Adrenal gland (tissue), 12 donors: ENCODE measurements around the gene HIPK1. TPM values are rescaled to one million over a fixed set of nuclear protein-coding genes. Genes with fewer than 3 reads are reported as not detected.

Source experiments
- DNase-seq, 7 donors: peaks; one replicate each; pipeline ENCODE4 v3.0.0-alpha.2; 2019 to 2020
- H3K27ac ChIP-seq, 5 donors: fragments of 200-600 bp; sonication (generic) in 4 of 5; 1 replicate in 3 of 5; 2 replicates in 2 of 5; pipeline versions ENCODE4 v1.5.1 to v1.8.0; 2016 to 2020; ENCODE audit warnings: mild to moderate bottlenecking in 1 of 5
- H3K27me3 ChIP-seq: fragments of 200-600 bp; 2 replicates; pipeline ENCODE4 v1.8.0; 2021
- H3K36me3 ChIP-seq, 2 donors: fragments of 200-600 bp; replicated peaks in 1 of 2; 1 replicate in 1 of 2; 2 replicates in 1 of 2; pipeline versions ENCODE4 v1.5.1 to v1.8.0; 2018 to 2022
- H3K4me1 ChIP-seq, 2 donors: fragments of 200-600 bp; replicated peaks in 1 of 2; 1 replicate in 1 of 2; 2 replicates in 1 of 2; pipeline versions ENCODE4 v1.5.1 to v1.8.0; 2018 to 2021
- H3K4me3 ChIP-seq, 4 donors: fragments of 200-600 bp; sonication (generic) in 3 of 4; one replicate each; pipeline ENCODE4 v1.5.1; 2016 to 2018
- H3K9me3 ChIP-seq, 3 donors: fragments of 200-600 bp; sonication (generic) in 1 of 3; replicated peaks in 1 of 3; 1 replicate in 2 of 3; 2 replicates in 1 of 3; pipeline versions ENCODE4 v1.5.1 to v1.8.0; 2016 to 2021
- CTCF ChIP-seq, 6 experiments: fragments of 450-650 bp in 4 of 6; fragments of 200-600 bp in 2 of 6; sonication (generic) in 1 of 6; IDR thresholded peaks; 1 replicate in 5 of 6; 2 replicates in 1 of 6; pipeline versions ENCODE4 v1.5.1 to v1.8.0; 2016 to 2021; ENCODE audit warnings: antibody characterized with exemption in 6 of 6, mild to moderate bottlenecking in 2 of 6, moderate library complexity in 1 of 6
- POLR2A ChIP-seq, 2 donors: fragments of 450-650 bp; IDR thresholded peaks; one replicate each; pipeline ENCODE4 v1.6.1; 2017; ENCODE audit warnings: antibody characterized with exemption in 2 of 2, mild to moderate bottlenecking in 2 of 2, moderate library complexity in 1 of 2
- WGBS, 4 donors: extraction: QIAGEN DNeasy Blood & Tissue Kit in 2 of 4; methylation state at CpG; one replicate each; pipeline versions ENCODE4 v1.1.5 to v1.1.7; 2013 to 2017; 5-methylcytosine and 5-hydroxymethylcytosine counted together
- intact Hi-C, 2 donors: fragments of 100-400 bp; cut with DNase I; formaldehyde crosslinking; loops; one replicate each; pipeline versions ENCODE4 v1.14.1 to v1.15.0; 2022 to 2023
- polyA plus RNA-seq, 3 donors: library from polyadenylated mRNA; stranded (reverse); fragments of 200-250 nt in 2 of 3; fragments of 350-450 nt in 1 of 3; fragmentation: Illumina TruSeq in 1 of 3; extraction: RNeasy Lipid Tissue Mini Kit (QIAGEN cat#74804) in 1 of 3; gene quantifications; one replicate each; pipeline ENCODE4 v1.2.3, GENCODE V29; 2013 to 2014
- total RNA-seq, 9 donors: library from RNA; depleted of rRNA in 4 of 9; stranded (reverse); fragments of >200 nt in 4 of 9; fragments of 120-200 nt in 1 of 9; fragmentation: NEBNext Ultra II Directional in 1 of 9; extraction: Animal tissue kit (Norgen Biotek cat#: 25700) in 1 of 9; gene quantifications; one replicate each; pipeline versions ENCODE4 v1.1.0 to v1.2.4, GENCODE V29; 2013 to 2023
- donor health status: healthy with polysubstance abuse.
- donor health status: Bipolar disorder and iron deficiency.
- donor health status: DM: yes; HTN: yes; CAD: no.
- donor health status: DM: no; HTN: no; CAD: no.
- donor health status: DM: no; HTN: no; CAD: no.
- donor health status: DM: yes; HTN: yes; CAD: no.

Gene HIPK1
- total and polyA plus RNA-seq, 12 donors: 13.0 to 102 (median 64.7) TPM

- intact Hi-C loops: loop anchor here in 1 of 2 donors (10.0 kb wide), 1 partner anchor 144 kb away; no protein-coding TSS in a partner anchor
- peak; percentile 80 to 96 (median 86) for DNase-seq
- WGBS, 4 donors: 17 to 39% (median 29%) methylated on average over 13 of the region's 13 CpGs
Observed at GRCh38 chr1:113978863-113979702, 50.0 kb downstream of the HIPK1 start, which contains the start of gene OLFML3. Gene OLFML3 (plus strand): TSS chr1:113979474. CDS start chr1:113979517, 43 bp downstream.

DNA sequence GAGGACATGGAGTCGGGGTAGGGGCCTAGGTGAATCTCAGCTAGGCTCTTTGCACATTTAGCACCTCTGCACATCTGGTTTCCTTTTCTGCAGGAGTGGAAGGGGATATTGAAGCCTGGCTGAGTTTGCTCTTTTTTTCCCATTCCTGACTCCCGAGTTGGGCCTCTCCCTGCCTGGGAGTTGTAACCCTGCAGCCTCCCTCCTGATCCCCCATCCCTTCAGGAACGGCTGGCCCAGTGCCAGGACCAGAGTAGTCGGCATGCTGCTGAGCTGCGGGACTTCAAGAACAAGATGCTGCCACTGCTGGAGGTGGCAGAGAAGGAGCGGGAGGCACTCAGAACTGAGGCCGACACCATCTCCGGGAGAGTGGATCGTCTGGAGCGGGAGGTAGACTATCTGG, 51.0 kb downstream of the HIPK1 start:
- peaks cover 11 to 32% of the 10 kb centered on the region in 2 donors for H3K4me1 ChIP-seq
- intact Hi-C loops: loop anchor here (5.0 to 10.0 kb wide), 2 partner anchors 302 to 305 kb away; no protein-coding TSS in a partner anchor

More at GRCh38 chr1:113978863-113979702, 50.0 kb downstream of the HIPK1 start, which contains the start of gene OLFML3:
- H3K9me3 ChIP-seq: no peaks in the 10 kb centered on the region
- no peaks in the 10 kb centered on the region for H3K27me3 ChIP-seq
- no peaks in the 10 kb centered on the region for H3K36me3 ChIP-seq
- peak within 1 kb of the TSS in 2 of 5 donors; percentile 50 to 53 for H3K27ac ChIP-seq
- H3K4me1 ChIP-seq: peaks cover 11 to 30% of the 10 kb centered on the region in 2 donors
- no peak for TF ChIP-seq POLR2A (IDR thresholded peaks at IDR 0.05)
- TF ChIP-seq CTCF (IDR thresholded peaks at IDR 0.05): peak; percentile 43 to 84 (median 74)
- H3K4me3 ChIP-seq: peak within 1 kb of the TSS in 1 of 4 donors; percentile 38

GRCh38 chr1:113981962-113982931, 53.1 kb downstream of the HIPK1 start:
- H3K27ac ChIP-seq: peak overlapping the region in 2 of 5 donors; percentile 56 to 72
- peak in 6 of 7 donors; percentile 56 to 76 (median 60) for DNase-seq
- intact Hi-C loops: loop anchor here (5.0 to 10.0 kb wide), 2 partner anchors 300 to 303 kb away; no protein-coding TSS in a partner anchor
- H3K9me3 ChIP-seq: no peaks in the 10 kb centered on the region
- no peaks in the 10 kb centered on the region for H3K27me3 ChIP-seq
- TF ChIP-seq POLR2A (IDR thresholded peaks at IDR 0.05): no peak
- TF ChIP-seq CTCF (IDR thresholded peaks at IDR 0.05): no peak
- peaks cover 0 to 21% of the 10 kb centered on the region in 2 donors for H3K4me1 ChIP-seq
- WGBS, 4 donors: 18 to 30% (median 26%) methylated on average over 12 to 18 of the region's 18 CpGs
- H3K36me3 ChIP-seq: no peaks in the 10 kb centered on the region
- H3K4me3 ChIP-seq: peak overlapping the region in 1 of 4 donors; percentile 32

More for the DNA sequence above, 51.0 kb downstream of the HIPK1 start:
- Histone ChIP-seq H3K36me3 (no peaks in the 10 kb centered on the region), H3K4me3 (peak overlapping the region in 1 of 4 donors; percentile 38), H3K27me3 (no peaks in the 10 kb centered on the region), H3K27ac (peak overlapping the region in 1 of 5 donors; percentile 53), H3K9me3 (no peaks in the 10 kb centered on the region)
- DNase-seq: peak in 2 of 7 donors; percentile 28 to 43
- WGBS, 4 donors: 56 to 65% (median 62%) methylated on average over 10 of the region's 10 CpGs
- TF ChIP-seq POLR2A (IDR thresholded peaks at IDR 0.05) (no peak), CTCF (IDR thresholded peaks at IDR 0.05) (no peak)
